Progenitor cell of endocrine pancreas (in vitro differentiated cells): ENCODE data around the gene FAM9A. TPM values are rescaled to one million over a fixed set of nuclear protein-coding genes. Genes with fewer than 3 reads are reported as not detected.
"Not testable (repeated sequence)": the region's sequence is repeated elsewhere in the genome, so short reads cannot be mapped to it uniquely, and the experiment has no call there.

Source experiments
- DNase-seq: peaks from one replicate; pipeline ENCODE4 v3.0.0; 2021; ENCODE audit warnings: low spot score; ENCODE audit not compliant: unreplicated experiment
- H3K27ac Mint-ChIP-seq: 2 replicates; pipeline ENCODE4 v1.8.0; 2021; ENCODE audit warnings: mild to moderate bottlenecking, moderate library complexity, mixed read lengths
- H3K27me3 Mint-ChIP-seq: 2 replicates; pipeline ENCODE4 v1.8.0; 2021; ENCODE audit warnings: mixed read lengths
- H3K36me3 Mint-ChIP-seq: 2 replicates; pipeline ENCODE4 v1.8.0; 2022; ENCODE audit warnings: mixed read lengths; ENCODE audit not compliant: insufficient read depth
- H3K4me1 Mint-ChIP-seq: 2 replicates; pipeline ENCODE4 v1.8.0; 2021; ENCODE audit warnings: low read depth, mixed read lengths
- H3K4me3 Mint-ChIP-seq: 2 replicates; pipeline ENCODE4 v1.8.0; 2021; ENCODE audit warnings: low read depth, mild to moderate bottlenecking, moderate library complexity, mixed read lengths
- H3K9me3 Mint-ChIP-seq: 2 replicates; pipeline ENCODE4 v1.8.0; 2021; ENCODE audit warnings: low read depth, mixed read lengths
- CTCF ChIP-seq: fragments of 200-600 bp; sonication (generic); IDR thresholded peaks from one replicate; pipeline ENCODE4 v1.5.0; 2021; ENCODE audit warnings: antibody characterized with exemption, mild to moderate bottlenecking; ENCODE audit not compliant: unreplicated experiment
- total RNA-seq: library from RNA; stranded (reverse); gene quantifications from 2 replicates; pipeline ENCODE4 v1.2.1, GENCODE V29; 2021

Gene FAM9A
- total RNA-seq, 1 donor from 2014 or later, result not detected

GRCh38 chrX:8760021-8760420 lies 41.2 kb downstream of the FAM9A start:
- H3K36me3 Mint-ChIP-seq, result no peaks in the 10 kb centered on the region
- DNase-seq, result no peak
- no peak for TF ChIP-seq CTCF
- H3K27ac Mint-ChIP-seq, result no peak overlapping the region
- H3K4me1 Mint-ChIP-seq, result peaks cover 6% of the 10 kb centered on the region
- no peak overlapping the region for H3K4me3 Mint-ChIP-seq
- peaks cover 6% of the 10 kb centered on the region for H3K9me3 Mint-ChIP-seq
- H3K27me3 Mint-ChIP-seq, result peaks cover 14% of the 10 kb centered on the region

DNA sequence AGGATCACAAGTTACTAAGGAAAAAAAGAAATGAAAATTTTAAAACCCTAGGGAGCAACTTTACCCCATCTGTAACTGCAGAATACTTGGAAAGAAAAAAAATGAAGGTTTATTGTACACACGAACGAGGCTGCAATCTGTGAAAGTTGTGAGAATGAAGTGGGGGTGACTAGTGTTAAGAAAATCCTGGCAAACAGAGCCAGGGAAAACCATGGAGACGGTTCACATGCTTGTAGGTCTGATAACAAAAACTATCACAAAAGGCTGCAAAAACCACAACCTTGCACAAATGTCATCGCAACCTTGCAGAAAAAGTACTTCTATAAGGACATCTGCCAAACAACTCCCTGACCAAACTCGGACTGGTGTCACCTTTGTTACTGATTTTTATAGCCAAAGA lies 42.5 kb downstream of the FAM9A start:
- not testable (repeated sequence) for DNase-seq, H3K4me3 Mint-ChIP-seq, H3K36me3 Mint-ChIP-seq, H3K27ac Mint-ChIP-seq, H3K4me1 Mint-ChIP-seq, H3K9me3 Mint-ChIP-seq
- peaks cover 15% of the 10 kb centered on the region for H3K27me3 Mint-ChIP-seq

DNA sequence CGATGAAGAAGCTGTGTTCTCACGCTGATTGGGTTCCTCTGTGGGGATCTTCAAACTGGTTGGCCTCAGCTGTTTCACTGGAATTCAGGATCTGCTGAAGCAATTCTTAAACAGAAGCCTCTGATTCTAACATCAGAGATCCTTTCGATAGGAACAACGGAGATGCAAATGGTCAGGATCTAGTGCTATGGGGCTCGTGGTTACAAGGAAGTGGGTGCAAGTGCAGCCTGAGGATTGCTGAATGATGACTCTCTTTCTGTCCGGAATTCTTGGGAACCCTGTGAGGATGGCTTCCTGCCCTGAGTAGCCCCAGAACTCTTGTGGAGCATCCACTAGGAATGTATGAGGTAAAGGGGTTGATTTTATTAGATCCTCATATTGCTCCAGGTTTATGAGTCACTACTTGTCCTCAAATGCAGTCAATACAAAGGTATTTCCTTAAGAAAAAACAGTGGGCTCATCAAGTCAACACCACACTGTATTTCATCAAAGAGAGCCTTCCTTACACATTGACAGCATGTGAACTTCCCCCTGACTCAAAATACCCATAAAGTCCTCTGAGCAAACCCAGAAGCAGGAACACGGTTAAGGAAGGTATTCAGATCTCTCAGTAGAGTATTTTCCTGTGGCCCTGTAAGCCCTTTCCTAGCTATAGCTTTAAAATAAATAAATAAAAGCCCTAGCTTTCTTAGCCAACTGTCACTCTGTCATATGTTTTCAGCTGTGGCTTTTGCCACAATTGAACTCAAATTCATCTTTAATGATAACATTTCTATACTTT lies 43.4 kb downstream of the FAM9A start:
- not testable (repeated sequence) for DNase-seq, H3K4me3 Mint-ChIP-seq, H3K4me1 Mint-ChIP-seq, H3K9me3 Mint-ChIP-seq, H3K36me3 Mint-ChIP-seq, H3K27ac Mint-ChIP-seq
- peaks cover 18% of the 10 kb centered on the region for H3K27me3 Mint-ChIP-seq

DNA sequence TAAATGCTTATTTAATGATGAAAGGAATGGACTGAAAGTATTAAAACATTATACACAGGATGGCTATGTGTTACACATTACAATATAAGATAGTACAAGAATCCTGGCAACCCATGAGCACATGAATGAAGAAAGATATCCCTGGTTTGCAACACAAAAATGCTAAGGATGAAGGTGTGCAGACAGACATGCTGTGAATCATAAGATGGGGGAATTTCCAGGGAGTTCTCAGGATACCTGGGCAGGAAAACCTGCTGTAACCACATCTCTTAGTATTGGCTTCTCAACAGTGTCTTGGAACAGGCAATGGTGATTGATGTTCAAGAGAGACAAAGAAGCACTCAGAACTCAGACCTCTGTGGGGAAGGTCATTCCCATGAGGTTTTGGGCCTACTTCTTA lies 45.4 kb downstream of the FAM9A start:
- Mint-ChIP-seq H3K4me1 (no peaks in the 10 kb centered on the region), H3K27me3 (peaks cover 12% of the 10 kb centered on the region), H3K9me3 (peaks cover 3% of the 10 kb centered on the region), H3K27ac (no peak overlapping the region), H3K36me3 (no peaks in the 10 kb centered on the region), H3K4me3 (no peak overlapping the region)
- no peak for TF ChIP-seq CTCF
- DNase-seq, result no peak

- Mint-ChIP-seq H3K9me3 (no peaks in the 10 kb centered on the region), H3K36me3 (no peaks in the 10 kb centered on the region), H3K4me1 (no peaks in the 10 kb centered on the region), H3K27ac (no peak overlapping the region), H3K4me3 (no peak overlapping the region), H3K27me3 (peaks cover 9% of the 10 kb centered on the region)
- DNase-seq, result no peak
- TF ChIP-seq CTCF, result peak; percentile 46
Observed at GRCh38 chrX:8755116-8755515, 46.1 kb downstream of the FAM9A start.

- Mint-ChIP-seq H3K9me3 (no peaks in the 10 kb centered on the region), H3K27ac (no peak overlapping the region), H3K4me1 (peaks cover 2% of the 10 kb centered on the region)
Observed at GRCh38 chrX:8749697-8750096, 51.5 kb downstream of the FAM9A start.

More at GRCh38 chrX:8749697-8750096, 51.5 kb downstream of the FAM9A start:
- H3K27me3 Mint-ChIP-seq, result peaks cover 24% of the 10 kb centered on the region
- no peaks in the 10 kb centered on the region for H3K36me3 Mint-ChIP-seq
- DNase-seq, result no peak
- no peak overlapping the region for H3K4me3 Mint-ChIP-seq
- TF ChIP-seq CTCF, result no peak
